NCI-H2081 (cell line): Measurements from ENCODE around the gene HOXB13.
"Not testable (repeated sequence)": the region's sequence is repeated elsewhere in the genome, so short reads cannot be mapped to it uniquely, and the experiment has no call there.

Experiments used
- DNase-seq, 2 experiments: peaks; one replicate each; lab custom pipeline; 2025; lab: John Stamatoyannopoulos, UW

HOXB13 gene

DNA sequence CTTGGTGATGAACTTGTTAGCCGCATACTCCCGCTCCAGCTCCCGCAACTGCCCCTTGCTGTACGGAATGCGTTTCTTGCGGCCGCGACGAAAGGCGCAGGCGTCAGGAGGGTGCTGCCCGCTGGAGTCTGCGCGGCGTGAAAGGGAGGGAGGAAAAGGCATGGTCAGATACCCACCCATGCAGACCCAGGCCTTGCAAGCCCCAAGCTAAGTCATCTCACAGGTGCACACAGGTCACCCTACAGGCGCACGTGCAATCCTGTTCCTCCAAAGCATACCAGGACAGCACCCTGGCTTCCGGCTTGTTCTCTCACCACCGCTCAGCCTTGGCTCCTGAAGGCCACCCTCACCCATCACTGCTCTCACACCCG, 1.6 kb downstream of the HOXB13 start:
- DNase-seq, result no peak

DNA sequence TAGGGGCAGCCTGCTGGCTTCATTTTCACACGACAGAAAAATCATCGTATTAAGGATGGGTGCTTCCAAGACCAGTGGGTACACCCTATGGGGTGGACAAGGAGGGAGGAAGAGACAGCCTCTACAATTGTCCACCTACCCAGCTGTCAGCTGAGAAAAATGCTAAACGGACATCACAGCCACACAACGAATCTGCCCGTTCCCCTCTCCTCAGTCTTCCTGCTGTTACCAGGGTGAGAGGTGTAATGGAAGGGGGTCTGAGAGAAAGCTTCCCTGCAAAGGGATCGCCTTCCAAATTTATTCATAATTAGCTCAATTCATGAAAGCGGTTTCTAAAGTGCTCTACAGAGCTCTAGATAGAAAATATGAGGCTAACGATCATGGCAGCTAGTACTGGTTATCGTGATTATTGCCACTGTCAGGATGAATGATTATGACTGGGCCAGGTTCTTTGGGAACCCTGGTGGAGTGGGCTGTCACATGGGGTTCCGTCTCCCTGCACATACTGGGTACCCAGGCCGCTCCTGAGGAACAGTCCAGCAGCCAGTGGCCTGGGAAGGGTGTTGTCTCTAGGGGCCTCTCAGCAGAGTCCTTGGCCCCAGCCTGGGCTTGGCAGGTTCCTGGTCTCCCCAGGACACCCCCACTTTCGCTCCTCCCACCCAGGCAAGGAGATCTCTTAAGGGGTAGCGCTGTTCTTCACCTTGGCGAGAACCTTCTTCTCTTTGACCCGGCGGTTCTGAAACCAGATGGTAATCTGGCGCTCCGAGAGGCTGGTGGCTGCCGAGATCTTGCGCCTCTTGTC, 2.2 kb downstream of the HOXB13 start:
- DNase-seq, result no peak

- no peak for DNase-seq
Observed at GRCh38 chr17:48725288-48726064, 3.1 kb downstream of the HOXB13 start.

DNA sequence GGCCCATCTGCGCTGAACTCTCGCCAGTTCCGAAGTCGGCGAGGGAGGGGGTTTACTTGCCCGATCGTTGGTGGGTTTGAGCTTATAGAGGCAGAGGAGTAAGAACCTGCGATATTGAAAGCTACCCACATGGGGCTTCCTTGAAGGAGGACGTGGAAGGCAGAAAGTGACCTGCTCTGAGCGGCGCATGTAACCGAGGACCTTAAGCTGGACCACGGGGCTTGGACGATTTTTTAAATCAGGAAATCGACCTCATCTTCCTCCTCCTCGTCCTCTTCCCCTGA, 3.6 kb downstream of the HOXB13 start:
- no peak for DNase-seq

GRCh38 chr17:48724251-48725003, 4.1 kb downstream of the HOXB13 start:
- peak; percentile 72 to 76 for DNase-seq

- DNase-seq, result no peak
Observed at GRCh38 chr17:48723423-48724250, 4.9 kb downstream of the HOXB13 start.

GRCh38 chr17:48722915-48723422, 5.6 kb downstream of the HOXB13 start, which contains the start of gene PRAC2:
Gene PRAC2 (plus strand): TSS chr17:48723185. CDS start chr17:48724411, 1,226 bp downstream.
- no peak for DNase-seq

DNA sequence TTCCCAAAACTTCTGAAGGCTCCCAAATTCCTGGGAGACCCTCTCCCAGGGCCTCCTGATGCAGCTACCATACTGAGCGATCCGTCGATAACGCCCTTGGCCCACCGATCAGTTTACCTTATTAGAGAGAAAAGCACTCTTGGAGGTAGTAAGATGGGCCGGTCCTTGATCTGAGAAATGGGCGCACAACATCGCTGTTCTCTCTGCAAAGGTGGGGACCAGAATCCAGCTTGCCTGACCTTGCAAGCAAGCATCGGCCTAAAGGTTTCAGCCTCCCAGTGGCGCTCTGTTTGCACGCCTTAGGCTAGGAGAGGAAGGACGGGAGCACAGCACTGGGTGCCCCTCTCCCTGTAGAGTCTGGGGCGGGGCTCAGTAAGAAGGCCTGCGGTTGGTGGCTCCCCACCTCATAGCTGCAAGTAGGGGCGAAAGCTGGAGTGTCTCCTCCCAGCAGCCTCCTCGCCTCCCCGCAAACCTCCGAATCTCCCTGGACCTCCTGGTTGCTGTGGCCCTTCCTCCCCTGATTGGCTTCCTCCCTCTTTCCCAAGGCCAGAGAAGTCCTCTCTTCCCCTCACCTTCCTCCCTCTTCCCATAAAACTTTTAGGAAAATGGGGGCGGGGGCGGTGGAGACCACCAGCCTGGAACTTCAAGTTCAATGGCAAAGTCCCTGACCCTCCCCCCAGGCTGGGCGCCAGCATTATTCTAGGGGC, 6.2 kb downstream of the HOXB13 start, which contains the start of gene PRAC1:
Gene PRAC1, minus strand, starts transcription at position 318 of the 707 bp plus-strand sequence. Its CDS starts 126 bp downstream, at position 192.
- DNase-seq, result no peak

DNA sequence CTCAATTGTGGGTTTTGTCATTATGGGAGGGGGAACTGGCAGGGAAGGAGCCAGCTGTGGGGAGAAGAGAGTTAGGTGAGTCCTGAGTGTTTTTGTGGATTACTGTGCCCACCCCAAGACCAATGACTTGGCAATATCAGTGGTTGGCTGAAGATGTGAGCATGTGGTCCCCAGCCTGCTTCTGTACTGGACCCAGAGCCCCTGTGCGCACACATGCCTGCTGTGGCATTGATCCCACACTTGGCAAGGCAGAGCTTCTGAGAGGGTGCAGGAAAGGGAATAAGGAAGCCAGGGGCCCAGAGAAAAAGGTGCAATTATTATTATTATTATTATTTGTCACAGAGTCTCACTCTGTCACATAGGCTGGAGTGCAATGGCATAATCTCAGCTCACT, 7.5 kb downstream of the HOXB13 start:
- DNase-seq, result no peak

DNA sequence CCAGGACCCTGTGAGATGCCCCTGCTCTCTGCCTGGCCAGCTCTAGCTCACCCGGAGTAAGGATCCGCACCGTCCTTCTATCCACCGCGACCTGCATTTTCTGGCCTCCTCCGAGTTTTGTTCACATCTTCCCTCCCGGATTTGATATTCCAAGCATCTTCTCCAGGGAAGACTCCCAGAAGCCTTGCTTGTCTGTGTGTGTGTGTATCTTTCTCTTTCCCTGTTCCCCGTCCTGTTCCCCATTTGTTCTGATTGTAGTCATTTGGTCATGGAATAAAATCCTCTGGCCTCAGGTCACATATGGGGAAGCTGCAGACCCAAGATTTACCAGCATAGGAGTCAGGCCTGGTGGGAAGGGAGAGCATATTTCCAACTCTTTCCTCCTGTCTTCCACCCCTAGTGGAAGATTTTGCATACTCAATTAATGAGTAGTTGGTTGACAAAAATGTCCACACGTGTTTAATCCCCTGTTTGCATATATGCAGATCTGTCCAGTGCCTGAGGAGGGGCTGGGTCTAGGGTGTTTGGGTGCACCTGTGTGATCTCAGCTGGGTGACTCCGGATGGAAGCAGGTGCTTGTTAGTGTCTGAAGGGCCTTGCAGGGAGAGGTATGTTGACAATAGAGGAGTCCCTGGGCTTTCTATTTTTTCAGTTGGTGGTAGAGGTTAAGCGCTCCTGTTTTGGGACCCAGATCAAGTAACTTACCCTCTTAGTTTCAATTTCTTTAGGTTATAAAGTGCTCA, 8.1 kb downstream of the HOXB13 start:
- no peak for DNase-seq

DNA sequence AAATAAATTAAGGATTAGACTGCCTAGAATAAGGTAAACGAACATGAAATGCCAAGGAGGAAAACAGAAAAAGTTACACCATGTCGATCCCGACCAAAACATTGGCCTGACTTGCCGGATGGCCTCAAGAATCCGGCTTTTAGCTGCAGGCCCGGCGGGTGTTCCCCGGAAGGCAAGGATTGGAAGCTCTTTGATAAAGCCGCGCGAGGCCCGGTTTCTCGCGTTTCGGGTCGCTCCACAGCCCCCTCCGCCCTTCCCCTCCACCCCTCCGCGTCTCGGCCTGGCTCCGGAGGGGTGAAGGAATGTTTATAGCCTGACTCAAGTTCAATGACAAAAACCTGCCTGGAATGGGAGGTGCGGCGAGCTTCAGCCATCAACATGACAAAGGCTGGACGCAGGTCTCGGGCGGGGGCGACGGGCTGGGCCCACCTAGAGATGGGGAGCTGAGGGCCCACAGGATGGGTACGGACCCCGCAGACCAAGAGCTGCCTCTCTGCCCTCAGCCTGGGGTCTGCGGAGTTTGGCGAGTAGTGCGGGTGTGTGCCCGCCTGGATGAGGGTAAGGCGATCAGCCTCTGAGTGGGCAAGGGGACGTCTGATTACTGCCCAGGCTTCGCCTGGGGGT, 8.8 kb downstream of the HOXB13 start:
- DNase-seq, result no peak

- DNase-seq, result no peak
Observed at GRCh38 chr17:48718761-48719641, 9.5 kb downstream of the HOXB13 start.

GRCh38 chr17:48718227-48718760, 10.3 kb downstream of the HOXB13 start:
- no peak for DNase-seq

DNA sequence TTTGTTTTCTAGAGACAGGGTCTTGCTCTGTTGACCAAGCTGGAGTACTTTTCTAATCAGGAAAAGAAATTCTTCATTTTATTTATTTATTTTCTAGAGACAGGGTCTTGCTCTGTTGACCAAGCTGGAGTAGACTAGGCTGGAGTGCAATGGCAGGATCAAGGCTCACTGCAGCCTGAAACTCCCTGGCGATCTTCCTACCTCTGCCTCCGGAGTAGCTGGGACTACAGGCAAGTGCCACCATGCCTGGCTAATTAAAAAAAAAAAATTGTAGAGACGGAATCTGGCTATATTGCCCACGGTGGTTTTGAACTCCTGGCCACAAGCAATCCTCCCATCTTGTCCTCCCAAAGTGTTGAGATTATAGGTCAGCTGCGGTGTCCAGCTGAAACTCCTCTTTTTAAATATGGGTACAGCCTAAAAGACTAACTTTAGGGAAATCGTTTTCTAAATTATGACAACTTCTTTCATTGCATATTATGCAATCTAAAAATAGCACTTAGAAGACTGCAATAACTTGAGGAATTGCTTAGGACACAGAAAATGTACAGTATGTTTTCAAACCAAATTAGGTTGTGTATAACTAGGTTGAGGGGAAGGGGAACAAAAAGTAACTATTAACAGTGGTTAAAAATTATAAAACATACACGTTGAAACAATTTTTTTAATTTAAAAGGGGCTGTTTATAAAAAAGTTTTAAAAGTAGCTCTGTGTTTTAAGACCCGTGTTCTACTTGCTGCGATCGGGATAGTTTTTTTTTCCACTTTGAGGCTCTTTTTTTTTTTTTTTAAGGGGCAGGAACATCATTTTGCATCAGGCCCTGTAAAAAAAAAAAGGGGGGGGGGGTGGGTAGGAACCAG, 11.0 kb downstream of the HOXB13 start:
- no peak for DNase-seq

DNA sequence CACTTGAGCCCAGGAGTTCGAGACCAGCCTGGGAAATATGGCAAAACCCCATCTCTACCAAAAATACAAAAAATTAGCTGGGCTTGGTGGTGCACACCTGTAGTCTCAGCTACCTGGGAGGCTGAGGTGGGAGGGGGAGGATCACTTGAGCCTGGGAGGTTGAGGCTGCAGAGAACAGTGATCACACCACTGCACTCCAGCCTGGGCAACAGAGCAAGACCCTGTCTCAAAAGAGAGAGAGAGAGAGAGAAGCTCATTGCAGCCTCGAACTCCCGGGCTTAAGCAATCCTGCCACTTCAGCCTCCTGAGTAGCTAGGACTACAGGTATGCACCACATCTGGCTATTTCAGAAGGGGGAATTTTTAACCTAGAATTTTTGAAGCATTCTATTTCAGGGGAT, 12.0 kb downstream of the HOXB13 start:
- DNase-seq, result not testable (repeated sequence)

DNA sequence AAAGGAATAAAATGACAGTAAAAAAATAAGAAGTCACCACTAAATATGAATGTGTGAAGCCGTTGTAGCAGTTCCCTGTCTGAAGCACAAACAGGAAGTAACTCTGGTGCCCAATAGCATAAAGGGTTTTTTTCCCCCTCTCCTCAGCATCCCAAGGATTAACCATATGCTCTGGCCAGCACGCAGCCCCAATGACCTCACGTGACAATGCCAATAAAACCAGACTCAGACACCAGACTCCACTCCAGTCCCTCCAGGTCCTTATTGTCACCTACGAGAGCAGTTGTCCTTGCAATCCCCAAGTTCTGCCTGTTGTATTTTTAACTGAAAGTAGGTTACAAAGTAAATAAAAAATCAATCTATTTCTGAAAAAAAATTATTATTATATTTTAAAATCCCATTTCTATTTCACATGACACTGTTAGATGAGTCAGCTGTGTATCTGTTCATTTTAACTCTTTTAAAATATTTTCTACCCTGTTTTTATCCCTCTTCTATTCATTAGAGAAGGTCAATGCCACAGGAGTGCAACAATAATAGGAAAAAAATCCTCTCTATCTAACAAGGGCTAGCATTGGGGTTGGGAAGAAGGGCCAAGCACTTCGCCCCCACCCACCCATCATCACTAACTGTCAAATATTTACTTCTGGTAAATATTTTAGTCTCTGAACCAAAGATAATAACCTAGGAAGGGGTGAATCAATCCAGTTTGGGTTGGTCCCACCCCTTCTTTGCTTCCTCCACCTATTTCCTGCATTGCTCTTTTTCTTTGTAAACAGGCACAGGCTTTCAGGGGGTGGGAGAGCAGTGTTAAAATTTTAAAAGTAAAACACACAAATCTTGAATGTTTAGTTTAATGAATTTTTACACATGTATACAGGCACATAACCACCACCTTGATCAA, 12.8 kb downstream of the HOXB13 start:
- DNase-seq, result no peak
